Stomach (tissue), 4 donors: ENCODE measurements around the gene RALBP1.

ENCODE experiments used
- CTCF ChIP-seq, 7 experiments: fragments of 450-650 bp in 4 of 7; fragments of 200-600 bp in 3 of 7; sonication (generic) in 3 of 7; IDR thresholded peaks; one replicate each; pipeline ENCODE4 v1.5.1; 2016 to 2019; ENCODE audit warnings: antibody characterized with exemption in 7 of 7, control low read depth in 2 of 7, mild to moderate bottlenecking in 1 of 7
- EP300 ChIP-seq: sonication (generic); formaldehyde crosslinking; IDR thresholded peaks from one replicate; pipeline ENCODE4 v1.6.1; 2017; ENCODE audit warnings: antibody characterized with exemption
- POLR2A ChIP-seq, 4 donors: fragments of 450-650 bp; IDR thresholded peaks; one replicate each; pipeline ENCODE4 v1.6.1; 2016; ENCODE audit warnings: antibody characterized with exemption in 4 of 4, control low read depth in 2 of 4, mild to moderate bottlenecking in 1 of 4, moderate library complexity in 1 of 4

GRCh38 chr18:9537677-9538076, 62.4 kb downstream of the RALBP1 start:
- no peak for TF ChIP-seq POLR2A (IDR thresholded peaks at IDR 0.05)
- TF ChIP-seq CTCF (IDR thresholded peaks at IDR 0.05) = no peak
- no peak for TF ChIP-seq EP300
